ENCODE results near the gene PHETA2.

GRCh38 chr22:42061041-42061440 lies 13.0 kb upstream of the PHETA2 start:
- TF ChIP-seq CTCF (IDR thresholded peaks at IDR 0.05; ENCODE audit: insufficient read depth, low read length, poor library complexity, severe bottlenecking) (no peak), EZH2phosphoT487 (conservative IDR thresholded peaks at IDR 0.05; ENCODE audit: low read length) (no peak)
